HCT116 (cell line): ENCODE results near the gene SIK3. TPM values are rescaled to one million over a fixed set of nuclear protein-coding genes. Genes with fewer than 3 reads are reported as not detected.

Experiments
- ATAC-seq: fragments of 200-7000 bp; cut with Tn5 transposase; 2 replicates; pipeline ENCODE4 v1.9.1; 2020; ENCODE audit warnings: mild to moderate bottlenecking, moderate library complexity
- BruUV-seq: library from RNA; stranded (reverse); fragments of 400-500 nt; replicated peaks from 2 replicates; lab custom pipeline; 2021; lab: Mats Ljungman, UMichigan
- CTCF ChIA-PET: fragments of 300-600 bp; sonication (Branson Sonifier 250); formaldehyde crosslinking; loops from one replicate; lab custom pipeline; 2021; ENCODE audit warnings: antibody characterized with exemption; lab: Charles Lee
- POLR2A ChIA-PET: fragments of 300-600, 350-600 bp; sonication (Branson Sonifier 250); formaldehyde crosslinking; loops from one replicate; lab custom pipeline; 2021; ENCODE audit warnings: antibody characterized with exemption; lab: Charles Lee
- RAD21 ChIA-PET, 2 experiments: fragments of 300-600 bp; sonication (Branson Sonifier 250); formaldehyde crosslinking; loops; one replicate each; lab custom pipeline; 2023; ENCODE audit warnings: low total read pairs in 2 of 2; ENCODE audit not compliant: uncharacterized antibody in 2 of 2, unreplicated experiment in 2 of 2, low non-redundant PET in 1 of 2; lab: Charles Lee
- DNase-seq: peaks from one replicate; pipeline ENCODE4 v3.0.0-alpha.2; 2010; ENCODE audit warnings: low read depth, low spot score
- H2AFZ ChIP-seq: fragments of 200-600 bp; shearing (Covaris generic), sonication (generic); 2 replicates; pipeline ENCODE4 v1.6.1; 2017; ENCODE audit warnings: low read depth, mixed run types, mixed read lengths, antibody characterized with exemption, low read length; ENCODE audit not compliant: poor library complexity, severe bottlenecking
- H3K27ac ChIP-seq: 2 replicates; pipeline ENCODE4 v1.5.1; 2012; ENCODE audit warnings: low read depth, low read length
- H3K27me3 ChIP-seq: fragments of 200-600 bp; sonication (generic); 2 replicates; pipeline ENCODE4 v1.6.1; 2016; ENCODE audit warnings: mixed run types, low read length, mixed read lengths; ENCODE audit not compliant: insufficient read depth
- H3K36me3 ChIP-seq, 2 experiments: fragments of 200-500 bp in 1 of 2; fragments of 200-600 bp in 1 of 2; sonication (Bioruptor generic) in 1 of 2; sonication (generic) in 1 of 2; 2 replicates each; pipeline versions ENCODE4 v1.5.1 to v1.6.1; 2014 to 2016; ENCODE audit warnings: low read length in 2 of 2, inconsistent platforms in 1 of 2, mixed read lengths in 1 of 2, mixed run types in 1 of 2; ENCODE audit not compliant: insufficient read depth in 2 of 2, control insufficient read depth in 1 of 2
- H3K4me1 ChIP-seq, 2 experiments: fragments of 200-600 bp in 1 of 2; sonication (generic) in 1 of 2; 2 replicates each; pipeline versions ENCODE4 v1.5.1 to v1.6.1; 2012 to 2017; ENCODE audit warnings: low read length in 2 of 2, inconsistent platforms in 1 of 2, mild to moderate bottlenecking in 1 of 2, mixed read lengths in 1 of 2, mixed run types in 1 of 2, moderate library complexity in 1 of 2; ENCODE audit not compliant: insufficient read depth in 2 of 2, control insufficient read depth in 1 of 2
- H3K4me2 ChIP-seq: fragments of 200-600 bp; sonication (generic); 2 replicates; pipeline ENCODE4 v1.6.1; 2017; ENCODE audit warnings: mixed run types, low read length, mixed read lengths
- H3K4me3 ChIP-seq, 2 experiments: fragments of 200-600 bp in 1 of 2; sonication (generic) in 1 of 2; replicated peaks in 1 of 2; 2 replicates each; pipeline ENCODE4 v1.5.1; 2011 to 2016; ENCODE audit warnings: low read length in 2 of 2, control low read depth in 1 of 2, low read depth in 1 of 2, mild to moderate bottlenecking in 1 of 2, mixed read lengths in 1 of 2, mixed run types in 1 of 2
- H3K79me2 ChIP-seq: fragments of 200-600 bp; sonication (generic); 2 replicates; pipeline ENCODE4 v1.6.1; 2017; ENCODE audit warnings: mild to moderate bottlenecking, mixed run types, low read length, moderate library complexity, mixed read lengths; ENCODE audit not compliant: insufficient read depth
- H3K9ac ChIP-seq: fragments of 200-600 bp; sonication (generic); 2 replicates; pipeline ENCODE4 v1.6.1; 2016; ENCODE audit warnings: low read length, mixed read lengths
- H3K9me2 ChIP-seq: fragments of 200-600 bp; sonication (generic), shearing (Covaris generic); 2 replicates; pipeline ENCODE4 v1.6.1; 2017; ENCODE audit warnings: mixed run types, mild to moderate bottlenecking, moderate library complexity; ENCODE audit not compliant: insufficient read depth
- H3K9me3 ChIP-seq, 2 experiments: fragments of 200-500 bp in 1 of 2; fragments of 200-600 bp in 1 of 2; sonication (Bioruptor generic) in 1 of 2; sonication (generic) in 1 of 2; 2 replicates each; pipeline ENCODE4 v1.6.1; 2014 to 2017; ENCODE audit warnings: low read length in 2 of 2, mixed read lengths in 2 of 2, inconsistent platforms in 1 of 2, low read depth in 1 of 2, mild to moderate bottlenecking in 1 of 2, mixed run types in 1 of 2, moderate library complexity in 1 of 2; ENCODE audit not compliant: control insufficient read depth in 1 of 2, insufficient read depth in 1 of 2
- H4K20me1 ChIP-seq: fragments of 200-600 bp; sonication (generic), shearing (Covaris generic); 2 replicates; pipeline ENCODE4 v1.6.1; 2017; ENCODE audit warnings: mixed run types, mild to moderate bottlenecking, moderate library complexity; ENCODE audit not compliant: insufficient read depth
- CBX3 ChIP-seq: IDR thresholded peaks from 2 replicates; pipeline ENCODE4 v1.6.1; 2012; ENCODE audit warnings: low read depth
- EGR1 ChIP-seq: IDR thresholded peaks from 2 replicates; pipeline ENCODE4 v1.6.1; 2012; ENCODE audit warnings: low read depth
- ELF1 ChIP-seq: IDR thresholded peaks from 2 replicates; pipeline ENCODE4 v1.6.1; 2012; ENCODE audit warnings: low read depth, borderline replicate concordance
- EZH2 ChIP-seq: fragments of 200-600 bp; sonication (generic); IDR thresholded peaks from 2 replicates; pipeline ENCODE4 v1.6.1; 2017; ENCODE audit warnings: antibody characterized with exemption, mixed run types
- EZH2phosphoT487 ChIP-seq: fragments of 200-600 bp; IDR thresholded peaks from 2 replicates; pipeline ENCODE4 v1.6.1; 2018; ENCODE audit warnings: antibody characterized with exemption, borderline replicate concordance
- FOSL1 ChIP-seq: IDR thresholded peaks from 2 replicates; pipeline ENCODE4 v1.6.1; 2012; ENCODE audit warnings: low read depth
- POLR2A ChIP-seq: IDR thresholded peaks from 2 replicates; pipeline ENCODE4 v1.7.0; 2011; ENCODE audit warnings: borderline replicate concordance; ENCODE audit not compliant: insufficient read depth, insufficient read length; ENCODE audit errors: extremely low read depth
- POLR2AphosphoS5 ChIP-seq: IDR thresholded peaks from 2 replicates; pipeline ENCODE4 v1.6.1; 2011; ENCODE audit warnings: mild to moderate bottlenecking, low read depth, low read length, moderate library complexity
- RAD21 ChIP-seq: IDR thresholded peaks from 2 replicates; pipeline ENCODE4 v1.6.1; 2012; ENCODE audit warnings: low read depth, mild to moderate bottlenecking
- SIN3A ChIP-seq: IDR thresholded peaks from 2 replicates; pipeline ENCODE4 v1.6.1; 2012; ENCODE audit warnings: low read depth
- SP1 ChIP-seq: IDR thresholded peaks from 2 replicates; pipeline ENCODE4 v1.6.1; 2012; ENCODE audit warnings: low read depth
- SRF ChIP-seq: IDR thresholded peaks from 2 replicates; pipeline ENCODE4 v1.6.1; 2012; ENCODE audit warnings: low read depth
- TCF7L2 ChIP-seq: IDR thresholded peaks from 2 replicates; pipeline ENCODE4 v1.7.0; 2011; ENCODE audit warnings: borderline replicate concordance, inconsistent platforms; ENCODE audit not compliant: insufficient read depth, insufficient read length; ENCODE audit errors: extremely low read depth
- YY1 ChIP-seq: IDR thresholded peaks from 2 replicates; pipeline ENCODE4 v1.6.1; 2011; ENCODE audit warnings: low read length, low read depth, moderate library complexity, mild to moderate bottlenecking; ENCODE audit not compliant: insufficient replicate concordance; ENCODE audit errors: extremely low read depth
- ZFX ChIP-seq: fragments of 450-650 bp; IDR thresholded peaks from 2 replicates; pipeline ENCODE4 v1.6.1; 2017
- ZNF274 ChIP-seq: fragments of 200-500 bp; sonication (Bioruptor generic); IDR thresholded peaks from 2 replicates; pipeline ENCODE4 v1.6.1; 2014; ENCODE audit warnings: mild to moderate bottlenecking, low read depth, low read length, inconsistent platforms
- intact Hi-C: fragments of 100-400 bp; cut with micrococcal nuclease; formaldehyde crosslinking; loops from 2 replicates; pipeline ENCODE4 v1.10.0; 2022
- total RNA-seq: library from RNA; stranded (reverse); gene quantifications from one replicate; pipeline ENCODE4 v1.2.1, GENCODE V29; 2021; ENCODE audit not compliant: unreplicated experiment
- TF ChIP-seq, protein P1 (sequence below): IDR thresholded peaks from 2 replicates; pipeline ENCODE4 v1.6.1; 2012
- TF ChIP-seq, protein P2 (sequence below): IDR thresholded peaks from 2 replicates; pipeline ENCODE4 v1.6.1; 2011; ENCODE audit warnings: mild to moderate bottlenecking, low read length, moderate library complexity; ENCODE audit not compliant: insufficient replicate concordance; ENCODE audit errors: extremely low read depth
- TF ChIP-seq, protein P3 (sequence below): IDR thresholded peaks from 2 replicates; pipeline ENCODE4 v1.6.1; 2012
- TF ChIP-seq, protein P4 (sequence below): IDR thresholded peaks from 2 replicates; pipeline ENCODE4 v1.6.1; 2012; ENCODE audit warnings: low read depth

The SIK3 gene
- total RNA-seq, 1 experiment from 2014 or later: 21.0 TPM

DNA sequence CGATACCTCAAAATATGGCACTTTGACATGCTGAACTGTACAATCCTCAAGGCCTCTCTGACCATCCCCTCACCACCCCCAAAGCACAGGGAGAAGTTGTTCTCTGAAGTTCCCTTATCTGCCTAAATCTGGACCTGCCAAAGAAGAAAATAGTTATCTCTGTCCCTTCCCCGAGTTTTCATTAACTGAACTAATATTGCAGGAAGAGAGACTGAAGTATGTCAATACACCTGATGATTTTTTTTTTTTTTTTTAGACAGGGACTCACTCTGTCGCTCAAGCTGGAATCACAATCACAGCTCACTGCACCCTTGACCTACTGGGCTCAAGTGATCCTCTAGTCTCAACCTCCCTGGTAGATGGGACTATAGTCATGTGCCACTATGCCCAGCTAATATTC is 75.0 kb downstream of the SIK3 start:
- H3K27ac ChIP-seq: no peak overlapping the region
- peaks cover 22 to 29% of the 10 kb centered on the region in 2 experiments for H3K4me1 ChIP-seq
- no peaks in the 10 kb centered on the region for H3K27me3 ChIP-seq
- POLR2A ChIA-PET: no interaction called here
- H3K79me2 ChIP-seq: peaks cover 37% of the 10 kb centered on the region
- CTCF ChIA-PET: no interaction called here
- H4K20me1 ChIP-seq: peaks cover 13% of the 10 kb centered on the region; the same call in 1 of the 2 replicates
- ATAC-seq: no peak
- no peak overlapping the region for H3K4me3 ChIP-seq
- no peak overlapping the region for H3K9ac ChIP-seq
- RAD21 ChIA-PET: no interaction called here
- H3K9me2 ChIP-seq: no peaks in the 10 kb centered on the region
- no peak overlapping the region for H2AFZ ChIP-seq
- DNase-seq: no peak
- intact Hi-C loops: no loop called here
- no peaks in the 10 kb centered on the region for H3K9me3 ChIP-seq
- TF ChIP-seq RAD21 (no peak), ZFX (no peak), EZH2phosphoT487 (no peak), CBX3 (no peak), EZH2 (no peak), POLR2AphosphoS5 (no peak), TCF7L2 (no peak), SRF (no peak), SP1 (no peak), YY1 (no peak), POLR2A (no peak), FOSL1 (no peak), ZNF274 (no peak), EGR1 (no peak), SIN3A (no peak), ELF1 (no peak)
- TF ChIP-seq, protein P1, sequence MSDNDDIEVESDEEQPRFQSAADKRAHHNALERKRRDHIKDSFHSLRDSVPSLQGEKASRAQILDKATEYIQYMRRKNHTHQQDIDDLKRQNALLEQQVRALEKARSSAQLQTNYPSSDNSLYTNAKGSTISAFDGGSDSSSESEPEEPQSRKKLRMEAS: no peak
- TF ChIP-seq, protein P2, sequence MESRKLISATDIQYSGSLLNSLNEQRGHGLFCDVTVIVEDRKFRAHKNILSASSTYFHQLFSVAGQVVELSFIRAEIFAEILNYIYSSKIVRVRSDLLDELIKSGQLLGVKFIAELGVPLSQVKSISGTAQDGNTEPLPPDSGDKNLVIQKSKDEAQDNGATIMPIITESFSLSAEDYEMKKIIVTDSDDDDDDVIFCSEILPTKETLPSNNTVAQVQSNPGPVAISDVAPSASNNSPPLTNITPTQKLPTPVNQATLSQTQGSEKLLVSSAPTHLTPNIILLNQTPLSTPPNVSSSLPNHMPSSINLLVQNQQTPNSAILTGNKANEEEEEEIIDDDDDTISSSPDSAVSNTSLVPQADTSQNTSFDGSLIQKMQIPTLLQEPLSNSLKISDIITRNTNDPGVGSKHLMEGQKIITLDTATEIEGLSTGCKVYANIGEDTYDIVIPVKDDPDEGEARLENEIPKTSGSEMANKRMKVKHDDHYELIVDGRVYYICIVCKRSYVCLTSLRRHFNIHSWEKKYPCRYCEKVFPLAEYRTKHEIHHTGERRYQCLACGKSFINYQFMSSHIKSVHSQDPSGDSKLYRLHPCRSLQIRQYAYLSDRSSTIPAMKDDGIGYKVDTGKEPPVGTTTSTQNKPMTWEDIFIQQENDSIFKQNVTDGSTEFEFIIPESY: no peak
- TF ChIP-seq, protein P3, sequence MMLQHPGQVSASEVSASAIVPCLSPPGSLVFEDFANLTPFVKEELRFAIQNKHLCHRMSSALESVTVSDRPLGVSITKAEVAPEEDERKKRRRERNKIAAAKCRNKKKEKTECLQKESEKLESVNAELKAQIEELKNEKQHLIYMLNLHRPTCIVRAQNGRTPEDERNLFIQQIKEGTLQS: no peak
- TF ChIP-seq, protein P4, sequence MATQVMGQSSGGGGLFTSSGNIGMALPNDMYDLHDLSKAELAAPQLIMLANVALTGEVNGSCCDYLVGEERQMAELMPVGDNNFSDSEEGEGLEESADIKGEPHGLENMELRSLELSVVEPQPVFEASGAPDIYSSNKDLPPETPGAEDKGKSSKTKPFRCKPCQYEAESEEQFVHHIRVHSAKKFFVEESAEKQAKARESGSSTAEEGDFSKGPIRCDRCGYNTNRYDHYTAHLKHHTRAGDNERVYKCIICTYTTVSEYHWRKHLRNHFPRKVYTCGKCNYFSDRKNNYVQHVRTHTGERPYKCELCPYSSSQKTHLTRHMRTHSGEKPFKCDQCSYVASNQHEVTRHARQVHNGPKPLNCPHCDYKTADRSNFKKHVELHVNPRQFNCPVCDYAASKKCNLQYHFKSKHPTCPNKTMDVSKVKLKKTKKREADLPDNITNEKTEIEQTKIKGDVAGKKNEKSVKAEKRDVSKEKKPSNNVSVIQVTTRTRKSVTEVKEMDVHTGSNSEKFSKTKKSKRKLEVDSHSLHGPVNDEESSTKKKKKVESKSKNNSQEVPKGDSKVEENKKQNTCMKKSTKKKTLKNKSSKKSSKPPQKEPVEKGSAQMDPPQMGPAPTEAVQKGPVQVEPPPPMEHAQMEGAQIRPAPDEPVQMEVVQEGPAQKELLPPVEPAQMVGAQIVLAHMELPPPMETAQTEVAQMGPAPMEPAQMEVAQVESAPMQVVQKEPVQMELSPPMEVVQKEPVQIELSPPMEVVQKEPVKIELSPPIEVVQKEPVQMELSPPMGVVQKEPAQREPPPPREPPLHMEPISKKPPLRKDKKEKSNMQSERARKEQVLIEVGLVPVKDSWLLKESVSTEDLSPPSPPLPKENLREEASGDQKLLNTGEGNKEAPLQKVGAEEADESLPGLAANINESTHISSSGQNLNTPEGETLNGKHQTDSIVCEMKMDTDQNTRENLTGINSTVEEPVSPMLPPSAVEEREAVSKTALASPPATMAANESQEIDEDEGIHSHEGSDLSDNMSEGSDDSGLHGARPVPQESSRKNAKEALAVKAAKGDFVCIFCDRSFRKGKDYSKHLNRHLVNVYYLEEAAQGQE: no peak
- TF ChIP-seq, all 23 proteins: peak for 0
- Histone ChIP-seq H3K4me2 (no peak overlapping the region), H3K36me3 (no peaks in the 10 kb centered on the region)
- no TSS peak for BruUV-seq
